ENCODE results near the gene ESM1. TPM values are rescaled to one million over a fixed set of nuclear protein-coding genes. Genes with fewer than 3 reads are reported as not detected.
"Not testable (repeated sequence)": the region's sequence is repeated elsewhere in the genome, so short reads cannot be mapped to it uniquely, and the experiment has no call there.

The ESM1 gene
- total RNA-seq, 4 donors from 2014 or later = not detected

DNA sequence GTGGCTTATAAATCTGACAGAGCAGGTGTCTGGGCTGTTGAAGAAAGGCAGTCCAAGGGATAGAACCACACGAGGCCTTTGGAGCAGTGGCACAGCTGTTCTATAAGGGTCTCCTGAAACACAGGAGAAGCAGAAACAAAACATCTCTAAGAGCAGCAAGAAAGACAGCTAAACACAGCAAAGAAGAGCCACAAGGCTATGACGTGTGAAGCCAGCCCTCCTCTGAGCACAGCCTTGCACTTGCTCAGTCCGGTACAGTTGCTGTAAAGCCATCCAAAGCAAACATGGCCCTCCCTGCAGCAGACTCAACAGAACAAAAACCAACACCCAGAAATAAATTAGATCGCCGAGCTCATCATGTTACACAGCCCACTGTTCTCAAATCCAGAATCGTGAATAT lies 36.0 kb upstream of the ESM1 start:
- in situ Hi-C loops (cut with MboI; ENCODE audit: low pct_ligation_motif_present in 1 of 4, low pct_unique_long_range_greater_than_20kb in 1 of 4, low sequenced_read_pairs in 3 of 4) (no loop called here), intact Hi-C loops (cut with DNase I; ENCODE audit: low total_unique reads) (no loop called here)
- Histone ChIP-seq H3K9me3 (no peaks in the 10 kb centered on the region), H3K27me3 (no peaks in the 10 kb centered on the region), H3K27ac (no peak overlapping the region), H3K36me3 (no peaks in the 10 kb centered on the region), H3K4me1 (no peaks in the 10 kb centered on the region), H3K4me3 (no peak overlapping the region)
- no peak for DNase-seq
- no peak for TF ChIP-seq POLR2AphosphoS5 (IDR thresholded peaks at IDR 0.05)
- TF ChIP-seq CTCF (IDR thresholded peaks at IDR 0.05) = no peak
- no peak for TF ChIP-seq POLR2A (IDR thresholded peaks at IDR 0.05)
- TF ChIP-seq EP300 (IDR thresholded peaks at IDR 0.05; ENCODE audit: low read depth) = no peak
- WGBS, 2 donors (ENCODE audit: low coverage in 1 of 2) = 48 to 49% methylated on average over 3 to 6 of the region's 6 CpGs

DNA sequence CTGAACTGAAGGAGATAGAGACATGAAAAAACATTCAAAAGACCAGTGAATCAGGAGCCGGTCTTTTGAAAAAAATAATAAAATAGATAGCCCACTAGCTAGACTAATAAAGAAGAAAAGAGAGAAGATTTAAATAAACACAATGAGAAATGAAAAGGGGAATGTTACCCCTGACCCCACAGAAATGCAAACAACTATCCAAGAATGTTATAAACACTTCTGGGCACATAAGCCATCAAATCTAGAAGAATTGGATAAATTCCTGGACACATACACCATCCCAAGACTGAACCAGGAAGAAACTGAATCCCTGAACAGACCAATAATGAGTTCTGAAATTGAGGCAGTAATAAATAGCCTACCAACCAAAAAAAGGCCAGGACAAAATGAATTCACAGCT lies 24.8 kb upstream of the ESM1 start:
- WGBS, 2 donors (ENCODE audit: low coverage in 1 of 2) = 74 to 79% methylated on average over 1 of the region's 1 CpG
- H3K4me1 ChIP-seq; H3K27me3 ChIP-seq; H3K4me3 ChIP-seq; H3K9me3 ChIP-seq; DNase-seq; intact Hi-C loops (cut with DNase I; ENCODE audit: low total_unique reads); in situ Hi-C loops (cut with MboI; ENCODE audit: low pct_ligation_motif_present in 1 of 4, low pct_unique_long_range_greater_than_20kb in 1 of 4, low sequenced_read_pairs in 3 of 4); H3K36me3 ChIP-seq; H3K27ac ChIP-seq: not testable (repeated sequence)

DNA sequence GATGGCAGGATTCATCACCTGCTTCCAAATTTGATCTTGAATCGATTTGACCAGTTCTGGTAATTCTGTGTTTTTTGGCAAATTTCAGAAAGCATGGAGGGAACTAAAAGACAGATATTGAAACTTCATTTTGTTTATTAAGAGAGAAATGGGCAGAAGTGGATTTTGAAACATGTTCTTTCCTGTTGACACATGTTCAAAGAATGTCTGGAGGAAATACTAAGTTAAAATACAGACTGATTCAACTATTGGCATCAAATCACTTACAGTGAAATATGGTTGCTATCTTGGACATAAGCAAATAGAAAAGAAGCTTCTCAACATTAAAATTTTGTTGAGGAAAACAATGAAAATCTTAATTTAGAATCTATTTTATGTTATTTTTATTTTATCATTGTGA lies 19.3 kb upstream of the ESM1 start:
- 71 to 78% methylated on average over 1 of the region's 1 CpG for WGBS, 2 donors (ENCODE audit: low coverage in 1 of 2)

DNA sequence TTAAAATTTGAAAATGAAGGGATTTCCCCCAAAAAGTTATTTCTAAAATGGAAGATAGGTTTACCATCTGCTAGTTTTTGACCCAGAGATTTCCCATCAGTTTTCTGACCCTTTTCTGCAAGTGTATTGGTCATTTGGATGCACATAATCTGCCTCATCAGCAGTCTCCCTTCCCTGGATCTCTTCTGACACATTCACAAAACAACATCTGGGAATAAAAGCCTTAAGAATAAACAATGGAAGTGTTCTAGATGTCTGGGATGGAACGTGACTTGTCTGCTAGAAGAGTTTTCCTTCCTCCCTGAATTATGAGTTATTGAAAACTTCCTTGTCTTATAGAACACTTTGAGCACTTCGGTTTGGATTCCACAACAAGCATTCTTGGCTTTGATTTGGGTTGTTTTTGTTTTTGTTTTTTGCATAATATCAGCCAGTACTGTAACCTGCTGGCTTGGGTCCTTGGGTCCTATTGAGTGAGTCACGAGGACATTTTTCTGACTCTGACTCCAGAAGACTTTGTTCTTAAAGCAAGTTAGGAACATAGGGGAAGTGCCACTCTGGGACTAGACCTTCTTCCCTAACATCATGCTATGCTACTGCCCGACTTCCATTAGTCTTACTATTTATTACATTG lies 18.2 kb upstream of the ESM1 start:
- intact Hi-C loops (cut with DNase I; ENCODE audit: low total_unique reads) = no loop called here
- TF ChIP-seq CTCF (IDR thresholded peaks at IDR 0.05) (no peak), POLR2AphosphoS5 (IDR thresholded peaks at IDR 0.05) (no peak), POLR2A (IDR thresholded peaks at IDR 0.05) (no peak), EP300 (IDR thresholded peaks at IDR 0.05; ENCODE audit: low read depth) (no peak)
- Histone ChIP-seq H3K4me3 (no peak overlapping the region), H3K4me1 (no peaks in the 10 kb centered on the region), H3K27me3 (no peaks in the 10 kb centered on the region), H3K36me3 (no peaks in the 10 kb centered on the region), H3K27ac (no peak overlapping the region), H3K9me3 (no peaks in the 10 kb centered on the region)
- DNase-seq = no peak
- in situ Hi-C loops (cut with MboI; ENCODE audit: low pct_ligation_motif_present in 1 of 4, low pct_unique_long_range_greater_than_20kb in 1 of 4, low sequenced_read_pairs in 3 of 4) = no loop called here
- WGBS, 2 donors (ENCODE audit: low coverage in 1 of 2) = 51 to 66% methylated on average over 4 of the region's 4 CpGs

More for the DNA sequence above, 19.3 kb upstream of the ESM1 start:
- no peak for DNase-seq
- Histone ChIP-seq H3K27ac (no peak overlapping the region), H3K4me1 (no peaks in the 10 kb centered on the region), H3K36me3 (no peaks in the 10 kb centered on the region), H3K27me3 (no peaks in the 10 kb centered on the region), H3K4me3 (no peak overlapping the region), H3K9me3 (no peaks in the 10 kb centered on the region)
- intact Hi-C loops (cut with DNase I; ENCODE audit: low total_unique reads) = no loop called here
- in situ Hi-C loops (cut with MboI; ENCODE audit: low pct_ligation_motif_present in 1 of 4, low pct_unique_long_range_greater_than_20kb in 1 of 4, low sequenced_read_pairs in 3 of 4) = no loop called here
- TF ChIP-seq POLR2AphosphoS5 (IDR thresholded peaks at IDR 0.05) (no peak), EP300 (IDR thresholded peaks at IDR 0.05; ENCODE audit: low read depth) (no peak)

DNA sequence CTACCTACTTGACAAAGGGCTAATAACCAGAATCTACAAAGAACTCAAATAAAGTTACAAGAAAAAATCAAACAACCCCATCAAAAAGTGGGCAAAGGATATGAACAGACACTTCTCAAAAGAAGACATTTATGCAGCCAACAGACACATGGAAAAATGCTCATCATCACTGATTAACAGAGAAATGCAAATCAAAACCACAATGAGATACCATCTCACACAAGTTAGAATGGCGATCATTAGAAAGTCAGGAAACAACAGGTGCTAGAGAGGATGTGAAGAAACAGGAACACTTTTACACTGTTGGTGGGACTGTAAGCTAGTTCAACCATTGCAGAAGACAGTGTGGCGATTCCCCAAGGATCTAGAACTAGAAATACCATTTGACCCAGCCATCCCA lies 16.8 kb upstream of the ESM1 start:
- 68 to 79% methylated on average over 2 of the region's 2 CpGs for WGBS, 2 donors (ENCODE audit: low coverage in 1 of 2)
- H3K9me3 ChIP-seq; intact Hi-C loops (cut with DNase I; ENCODE audit: low total_unique reads); H3K36me3 ChIP-seq; H3K27me3 ChIP-seq; H3K27ac ChIP-seq; H3K4me3 ChIP-seq; DNase-seq; H3K4me1 ChIP-seq; in situ Hi-C loops (cut with MboI; ENCODE audit: low pct_ligation_motif_present in 1 of 4, low pct_unique_long_range_greater_than_20kb in 1 of 4, low sequenced_read_pairs in 3 of 4): not testable (repeated sequence)

- in situ Hi-C loops (cut with MboI; ENCODE audit: low pct_ligation_motif_present in 1 of 4, low pct_unique_long_range_greater_than_20kb in 1 of 4, low sequenced_read_pairs in 3 of 4) = no loop called here
- Histone ChIP-seq H3K27ac (no peak overlapping the region), H3K9me3 (no peaks in the 10 kb centered on the region), H3K36me3 (no peaks in the 10 kb centered on the region), H3K4me1 (no peaks in the 10 kb centered on the region), H3K27me3 (no peaks in the 10 kb centered on the region), H3K4me3 (no peak overlapping the region)
- TF ChIP-seq EP300 (IDR thresholded peaks at IDR 0.05; ENCODE audit: low read depth) (no peak), POLR2AphosphoS5 (IDR thresholded peaks at IDR 0.05) (no peak), POLR2A (IDR thresholded peaks at IDR 0.05) (no peak)
- DNase-seq = no peak
- intact Hi-C loops (cut with DNase I; ENCODE audit: low total_unique reads) = no loop called here
- WGBS, 2 donors (ENCODE audit: low coverage in 1 of 2) = 20 to 62% methylated on average over 2 of the region's 2 CpGs
Observed at GRCh38 chr5:54997081-54997480, 11.7 kb upstream of the ESM1 start.
